A549 (cell line): Measurements from ENCODE around the gene EVPL.

Experiments used
- CTCF ChIP-seq: fragments of >200 bp; sonication (Bioruptor Twin); formaldehyde crosslinking; IDR thresholded peaks from 3 replicates; pipeline ENCODE4 v1.5.1; 2016
- EP300 ChIP-seq, 2 experiments: fragments of >200 bp; sonication (Bioruptor Twin); formaldehyde crosslinking; IDR thresholded peaks; 2 replicates in 1 of 2; 3 replicates in 1 of 2; pipeline ENCODE4 v1.6.1; 2016 to 2017
- POLR2A ChIP-seq: IDR thresholded peaks from 2 replicates; pipeline ENCODE4 v1.6.1; 2012; ENCODE audit warnings: mild to moderate bottlenecking, low read length
- RAD21 ChIP-seq, 2 experiments: fragments of >200 bp in 1 of 2; sonication (Bioruptor Twin) in 1 of 2; formaldehyde crosslinking in 1 of 2; IDR thresholded peaks in 1 of 2; conservative IDR thresholded peaks in 1 of 2; 2 replicates in 1 of 2; 3 replicates in 1 of 2; pipeline ENCODE4 v1.6.1; 2012 to 2018; ENCODE audit warnings: inconsistent platforms in 1 of 2
- RCOR1 ChIP-seq: fragments of 150-350 bp; IDR thresholded peaks from 2 replicates; pipeline ENCODE4 v1.6.1; 2014; ENCODE audit warnings: antibody characterized with exemption, low read length, low read depth
- REST ChIP-seq: fragments of 200-600 bp; sonication (generic); IDR thresholded peaks from 2 replicates; pipeline ENCODE4 v1.6.1; 2016; ENCODE audit warnings: antibody characterized with exemption, mild to moderate bottlenecking, moderate library complexity
- ZSCAN20 ChIP-seq: fragments of 250-450 bp; sonication (Bioruptor Pico); IDR thresholded peaks from 2 replicates; pipeline ENCODE4 v1.8.0; 2022; ENCODE audit warnings: mild to moderate bottlenecking, moderate library complexity

GRCh38 chr17:76008208-76008607, 18.9 kb downstream of the EVPL start:
- no peak for TF ChIP-seq RCOR1
- TF ChIP-seq CTCF: no peak
- TF ChIP-seq POLR2A: no peak
- TF ChIP-seq EP300 (IDR thresholded peaks at IDR 0.05): no peak
- no peak for TF ChIP-seq REST
- no peak for TF ChIP-seq RAD21 (conservative IDR thresholded peaks at IDR 0.05 in 1 of 2, IDR thresholded peaks at IDR 0.05 in 1 of 2)
- TF ChIP-seq ZSCAN20: no peak
